Breast epithelium (tissue), 4 donors: ENCODE results near the gene SREBF1. TPM values are rescaled to one million over a fixed set of nuclear protein-coding genes. Genes with fewer than 3 reads are reported as not detected.

Experiments used
- DNase-seq, 2 donors: peaks; one replicate each; pipeline ENCODE4 v3.0.0-alpha.2; 2019; ENCODE audit warnings: low spot score in 2 of 2
- H3K27ac ChIP-seq, 2 donors: fragments of 200-600 bp; sonication (generic) in 1 of 2; one replicate each; pipeline ENCODE4 v1.5.1; 2016 to 2019; ENCODE audit warnings: mild to moderate bottlenecking in 1 of 2
- H3K27me3 ChIP-seq, 2 donors: fragments of 200-600 bp; sonication (generic) in 1 of 2; one replicate each; pipeline versions ENCODE4 v1.5.1 to v1.6.0; 2017 to 2019; ENCODE audit warnings: control low read depth in 1 of 2, mild to moderate bottlenecking in 1 of 2
- H3K36me3 ChIP-seq: fragments of 200-600 bp; one replicate; pipeline ENCODE4 v1.5.1; 2019
- H3K4me1 ChIP-seq, 2 donors: fragments of 200-600 bp; sonication (generic); one replicate each; pipeline ENCODE4 v1.5.1; 2016 to 2019; ENCODE audit warnings: control low read depth in 1 of 2
- H3K4me3 ChIP-seq, 3 donors: fragments of 200-600 bp; sonication (generic); 1 replicate in 2 of 3; 2 replicates in 1 of 3; pipeline ENCODE4 v1.5.1; 2016 to 2019; ENCODE audit warnings: mild to moderate bottlenecking in 3 of 3, moderate library complexity in 2 of 3
- H3K9me3 ChIP-seq, 2 donors: fragments of 200-600 bp; sonication (generic) in 1 of 2; one replicate each; pipeline ENCODE4 v1.5.1; 2016 to 2019; ENCODE audit warnings: control low read depth in 1 of 2
- POLR2A ChIP-seq: fragments of 450-650 bp; IDR thresholded peaks from one replicate; pipeline ENCODE4 v1.6.1; 2016; ENCODE audit warnings: antibody characterized with exemption, mild to moderate bottlenecking, moderate library complexity
- POLR2AphosphoS5 ChIP-seq, 3 donors: sonication (generic); formaldehyde crosslinking; IDR thresholded peaks; one replicate each; pipeline ENCODE4 v1.6.1; 2017; ENCODE audit warnings: antibody characterized with exemption in 3 of 3
- intact Hi-C: fragments of 100-400 bp; cut with DNase I; formaldehyde crosslinking; loops from one replicate; pipeline ENCODE4 v1.15.1; 2023; ENCODE audit warnings: low total_unique reads
- total RNA-seq, 3 donors: library from RNA; depleted of rRNA; stranded (reverse); fragments of >200 nt; gene quantifications; one replicate each; pipeline ENCODE4 v1.1.0, GENCODE V29; 2016
- TF ChIP-seq, protein P1 (sequence below), 3 donors: fragments of 450-650 bp; IDR thresholded peaks; one replicate each; pipeline ENCODE4 v1.5.1; 2016 to 2017; ENCODE audit warnings: antibody characterized with exemption in 3 of 3, mild to moderate bottlenecking in 3 of 3, moderate library complexity in 3 of 3

Gene SREBF1
- total RNA-seq, 3 donors from 2014 or later = 39.0 to 119 (median 81.3) TPM

GRCh38 chr17:17840751-17841591, 4.2 kb upstream of the SREBF1 start:
- intact Hi-C loops = no loop called here
- no peak for DNase-seq
- TF ChIP-seq, protein P1, sequence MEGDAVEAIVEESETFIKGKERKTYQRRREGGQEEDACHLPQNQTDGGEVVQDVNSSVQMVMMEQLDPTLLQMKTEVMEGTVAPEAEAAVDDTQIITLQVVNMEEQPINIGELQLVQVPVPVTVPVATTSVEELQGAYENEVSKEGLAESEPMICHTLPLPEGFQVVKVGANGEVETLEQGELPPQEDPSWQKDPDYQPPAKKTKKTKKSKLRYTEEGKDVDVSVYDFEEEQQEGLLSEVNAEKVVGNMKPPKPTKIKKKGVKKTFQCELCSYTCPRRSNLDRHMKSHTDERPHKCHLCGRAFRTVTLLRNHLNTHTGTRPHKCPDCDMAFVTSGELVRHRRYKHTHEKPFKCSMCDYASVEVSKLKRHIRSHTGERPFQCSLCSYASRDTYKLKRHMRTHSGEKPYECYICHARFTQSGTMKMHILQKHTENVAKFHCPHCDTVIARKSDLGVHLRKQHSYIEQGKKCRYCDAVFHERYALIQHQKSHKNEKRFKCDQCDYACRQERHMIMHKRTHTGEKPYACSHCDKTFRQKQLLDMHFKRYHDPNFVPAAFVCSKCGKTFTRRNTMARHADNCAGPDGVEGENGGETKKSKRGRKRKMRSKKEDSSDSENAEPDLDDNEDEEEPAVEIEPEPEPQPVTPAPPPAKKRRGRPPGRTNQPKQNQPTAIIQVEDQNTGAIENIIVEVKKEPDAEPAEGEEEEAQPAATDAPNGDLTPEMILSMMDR (IDR thresholded peaks at IDR 0.05) = no peak
- TF ChIP-seq POLR2AphosphoS5 (IDR thresholded peaks at IDR 0.05) (no peak), POLR2A (no peak)
- Histone ChIP-seq H3K4me3 (peak overlapping the region; percentile 46 to 65 (median 55)), H3K4me1 (peaks cover 12 to 44% of the 10 kb centered on the region in 2 donors), H3K27ac (peak overlapping the region; percentile 99 to 100), H3K36me3 (no peaks in the 10 kb centered on the region), H3K27me3 (no peaks in the 10 kb centered on the region), H3K9me3 (no peaks in the 10 kb centered on the region)

DNA sequence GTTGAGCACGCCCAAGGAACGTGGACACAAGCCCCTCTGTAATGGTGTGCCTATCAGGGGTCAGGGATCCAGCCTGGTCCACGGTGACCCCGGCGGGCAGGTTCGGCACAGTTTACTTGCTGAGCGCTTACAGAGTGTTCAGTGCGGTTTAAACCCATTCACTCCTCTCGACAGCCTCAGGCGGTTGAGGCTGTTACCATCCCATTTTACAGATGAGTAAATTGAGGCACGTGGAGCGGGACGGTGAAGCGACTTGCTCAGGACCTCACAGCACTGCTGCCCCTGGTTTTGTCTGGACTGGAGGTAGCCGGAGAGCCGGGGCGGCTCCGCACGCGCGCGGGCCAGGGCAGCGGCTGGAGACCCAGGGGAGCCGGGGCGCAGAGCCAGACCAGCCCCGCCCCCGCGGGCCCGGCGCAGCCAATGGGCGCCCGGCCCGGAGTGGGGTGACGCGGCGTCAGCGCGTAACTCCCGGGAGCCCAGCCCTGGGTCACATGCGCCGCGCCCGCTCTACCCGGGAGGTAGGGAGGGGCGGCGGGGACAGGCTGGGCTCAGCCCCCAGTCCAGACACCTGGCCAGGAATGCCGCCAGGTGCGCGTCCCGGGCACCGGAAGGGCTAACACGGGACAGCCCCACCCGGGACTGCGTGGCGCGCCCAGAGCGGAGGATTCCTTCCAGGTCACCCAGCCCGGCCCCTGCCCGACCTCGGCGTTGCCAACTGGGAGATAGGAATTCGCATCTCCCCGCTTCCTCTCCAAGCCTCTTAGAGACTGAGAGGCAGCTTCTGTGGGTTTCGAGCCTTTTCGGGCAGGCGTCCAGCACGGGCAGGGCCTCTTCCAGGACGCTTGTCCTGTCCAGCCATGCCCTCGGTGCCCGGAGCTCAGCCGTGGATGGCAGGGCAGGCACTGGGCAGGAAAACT, 3.3 kb upstream of the SREBF1 start:
- DNase-seq = peak; percentile 90 to 93
- Histone ChIP-seq H3K27me3 (no peaks in the 10 kb centered on the region), H3K4me1 (peaks cover 12 to 52% of the 10 kb centered on the region in 2 donors), H3K4me3 (peak overlapping the region; percentile 46 to 65 (median 55)), H3K36me3 (no peaks in the 10 kb centered on the region), H3K27ac (peak overlapping the region; percentile 99 to 100), H3K9me3 (no peaks in the 10 kb centered on the region)
- TF ChIP-seq POLR2AphosphoS5 (IDR thresholded peaks at IDR 0.05) (peak; percentile 84 to 92 (median 86)), POLR2A (peak; percentile 77)
- TF ChIP-seq, protein P1 (IDR thresholded peaks at IDR 0.05) = no peak
- intact Hi-C loops = loop anchor here (10.0 kb wide), 1 partner anchor 365 kb away; no protein-coding TSS in a partner anchor

DNA sequence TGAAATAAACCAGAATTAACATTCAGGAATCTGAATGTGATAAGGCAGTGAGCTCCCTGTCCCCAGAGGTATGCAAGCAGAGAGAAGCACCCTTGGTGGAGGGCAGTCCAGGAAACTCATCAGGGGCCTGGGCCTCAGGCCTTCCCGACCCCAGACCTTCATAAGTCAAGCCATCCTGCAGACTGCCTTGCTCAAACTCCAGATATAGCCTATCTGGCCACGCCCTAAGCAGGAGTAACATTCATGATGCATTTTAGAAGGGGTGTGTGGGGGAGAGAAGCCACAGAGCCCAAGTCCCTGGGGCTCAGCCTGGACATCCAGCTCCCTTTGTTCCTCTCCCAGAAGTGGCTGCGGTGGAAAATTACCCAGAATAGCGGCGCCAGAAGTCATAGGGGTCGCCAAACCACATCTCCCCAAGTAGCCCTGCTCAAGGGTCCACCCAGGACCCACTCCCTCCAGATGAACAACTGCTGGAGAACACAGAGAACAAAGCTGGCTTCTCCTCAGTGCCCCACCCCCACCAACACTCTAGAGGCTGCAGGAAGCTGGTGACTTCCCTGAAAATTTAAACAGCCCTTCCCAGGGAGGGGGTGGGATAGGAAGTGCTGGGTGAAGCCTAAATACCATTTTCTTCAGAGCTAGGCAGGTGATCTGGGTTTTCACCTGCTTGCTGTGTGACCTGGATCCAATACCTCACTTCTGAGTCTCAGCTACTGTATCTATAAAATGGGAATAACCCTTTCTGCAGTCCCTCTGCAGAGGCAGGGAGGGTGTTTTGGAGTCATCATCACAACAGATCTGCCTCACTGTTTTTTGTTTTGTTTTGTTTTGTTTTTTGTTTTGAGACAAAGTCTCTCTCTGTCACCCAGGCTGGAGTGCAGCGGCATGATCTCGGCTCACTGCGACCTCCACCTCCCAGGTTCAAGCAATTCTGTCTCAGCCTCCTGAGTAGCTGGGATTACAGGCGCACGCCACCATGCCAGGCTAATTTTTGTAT, 1.5 kb upstream of the SREBF1 start:
- H3K9me3 ChIP-seq = no peaks in the 10 kb centered on the region
- H3K36me3 ChIP-seq = no peaks in the 10 kb centered on the region
- H3K27ac ChIP-seq = peak overlapping the region; percentile 99 to 100
- H3K4me1 ChIP-seq = peaks cover 12 to 58% of the 10 kb centered on the region in 2 donors
- no peak for DNase-seq
- H3K4me3 ChIP-seq = peak overlapping the region in 1 of 3 donors; percentile 98
- H3K27me3 ChIP-seq = no peaks in the 10 kb centered on the region
- intact Hi-C loops = loop anchor here (10.0 kb wide), 1 partner anchor 367 kb away; no protein-coding TSS in a partner anchor
- no peak for TF ChIP-seq POLR2A
- TF ChIP-seq, protein P1 (IDR thresholded peaks at IDR 0.05) = no peak
- no peak for TF ChIP-seq POLR2AphosphoS5 (IDR thresholded peaks at IDR 0.05)

DNA sequence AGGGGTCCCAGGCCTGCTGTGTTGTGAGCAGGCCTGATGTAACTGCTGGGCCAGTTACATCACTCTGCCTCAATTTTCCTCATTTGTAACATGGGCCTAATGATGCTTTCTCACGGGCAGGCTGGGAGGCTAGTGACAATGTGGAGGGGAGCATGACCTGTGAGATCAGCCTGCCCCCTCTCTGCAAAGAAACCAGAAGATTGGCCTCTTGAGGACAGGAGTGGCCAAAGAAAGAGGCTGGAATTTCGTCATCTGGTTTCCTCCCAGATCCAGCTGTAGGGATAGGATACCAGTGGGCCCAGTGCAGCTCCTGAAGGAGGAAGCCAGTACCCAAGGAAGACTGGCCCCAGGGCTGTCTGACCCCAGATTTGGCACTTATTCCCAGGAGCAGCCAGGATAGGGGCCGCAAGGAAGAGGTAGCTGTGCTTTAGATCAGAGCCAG, 615 bp upstream of the SREBF1 start:
- Histone ChIP-seq H3K36me3 (no peaks in the 10 kb centered on the region), H3K27ac (peak overlapping the region; percentile 99 to 100), H3K4me1 (peaks cover 12 to 56% of the 10 kb centered on the region in 2 donors), H3K4me3 (peak overlapping the region; percentile 77 to 98 (median 93)), H3K9me3 (no peaks in the 10 kb centered on the region), H3K27me3 (no peaks in the 10 kb centered on the region)
- intact Hi-C loops = loop anchor here (10.0 kb wide), 1 partner anchor 367 kb away; no protein-coding TSS in a partner anchor
- no peak for DNase-seq
- peak in 2 of 3 donors; percentile 38 to 72 for TF ChIP-seq POLR2AphosphoS5 (IDR thresholded peaks at IDR 0.05)
- TF ChIP-seq POLR2A = no peak
